ENCODE results near the gene CTDP1. TPM values are rescaled to one million over a fixed set of nuclear protein-coding genes. Genes with fewer than 3 reads are reported as not detected.

CTDP1 gene
- total and polyA plus RNA-seq, 9 of the 15 experiments (the other 6 are each of a cell fraction or from before 2014, with no cell fraction given) = 0.07 to 19.2 (median 4.0) TPM

GRCh38 chr18:79631761-79632446, 47.7 kb upstream of the CTDP1 start:
- Histone ChIP-seq H3K4me2 (ENCODE audit: insufficient read depth, low read length) (no peak overlapping the region), H3K79me2 (ENCODE audit: control insufficient read depth, insufficient read depth, low read length) (no peaks in the 10 kb centered on the region), H3K4me3 (no peak overlapping the region), H3K4me1 (replicated peaks in 1 of 2; ENCODE audit: control insufficient read depth in 2 of 2, insufficient read depth in 2 of 2, low read length in 2 of 2) (peaks cover 0 to 13% of the 10 kb centered on the region in 2 experiments; a peak in 2 of 5 replicates), H3K36me3 (ENCODE audit: control insufficient read depth, insufficient read depth, low read length) (no peaks in the 10 kb centered on the region), H3K27ac (ENCODE audit: extremely low read depth, low read depth, low read length) (no peak overlapping the region), H2AFZ (ENCODE audit: low read depth, low read length) (no peak overlapping the region), H3K9me3 (replicated peaks; ENCODE audit: control insufficient read depth, insufficient read depth, low read depth, low read length) (no peaks in the 10 kb centered on the region; the same call in 1 of the 2 replicates), H3K27me3 (ENCODE audit: control insufficient read depth in 2 of 2, insufficient read depth in 2 of 2, low read length in 2 of 2) (peaks cover 16 to 43% of the 10 kb centered on the region in 2 experiments; a peak in 4 of 5 replicates), H4K20me1 (replicated peaks; ENCODE audit: control insufficient read depth, insufficient read depth, low read length) (no peaks in the 10 kb centered on the region), H3K9me1 (ENCODE audit: control insufficient read depth, insufficient read depth, low read length) (no peaks in the 10 kb centered on the region), H3K9ac (ENCODE audit: insufficient read depth in 1 of 2, low read depth in 2 of 2, low read length in 2 of 2) (no peak overlapping the region)
- in situ Hi-C loops (cut with MboI) (no loop called here), intact Hi-C loops (cut with micrococcal nuclease) (no loop called here)
- POLR2A ChIA-PET = interaction anchor here (1.0 kb wide), 1 partner anchor 9 kb away, joined by 3 read pairs; no protein-coding TSS in a partner anchor
- CTCF ChIA-PET (ENCODE audit: low intra/inter-chr PET ratio) = no interaction called here
- ATAC-seq = no peak
- no peak for FAIRE-seq
- no peak for DNase-seq (ENCODE audit: extremely low read depth in 1 of 4, low spot score in 3 of 4)
- 15% methylated on average over 9 of the region's 12 CpGs for WGBS (ENCODE audit: insufficient coverage, low coverage, missing lambda C conversion rate)
- BruUV-seq (replicated peaks) = no TSS peak
- TF ChIP-seq SETDB1 (IDR thresholded peaks at IDR 0.05; ENCODE audit: low read length) = no peak
- no peak for TF ChIP-seq SMARCE1 (IDR thresholded peaks at IDR 0.05)
- no peak for TF ChIP-seq NCOR1 (IDR thresholded peaks at IDR 0.05)
- TF ChIP-seq ZBTB11 (CRISPR knock-in tag; IDR thresholded peaks at IDR 0.05) = no peak
- TF ChIP-seq, protein P1, sequence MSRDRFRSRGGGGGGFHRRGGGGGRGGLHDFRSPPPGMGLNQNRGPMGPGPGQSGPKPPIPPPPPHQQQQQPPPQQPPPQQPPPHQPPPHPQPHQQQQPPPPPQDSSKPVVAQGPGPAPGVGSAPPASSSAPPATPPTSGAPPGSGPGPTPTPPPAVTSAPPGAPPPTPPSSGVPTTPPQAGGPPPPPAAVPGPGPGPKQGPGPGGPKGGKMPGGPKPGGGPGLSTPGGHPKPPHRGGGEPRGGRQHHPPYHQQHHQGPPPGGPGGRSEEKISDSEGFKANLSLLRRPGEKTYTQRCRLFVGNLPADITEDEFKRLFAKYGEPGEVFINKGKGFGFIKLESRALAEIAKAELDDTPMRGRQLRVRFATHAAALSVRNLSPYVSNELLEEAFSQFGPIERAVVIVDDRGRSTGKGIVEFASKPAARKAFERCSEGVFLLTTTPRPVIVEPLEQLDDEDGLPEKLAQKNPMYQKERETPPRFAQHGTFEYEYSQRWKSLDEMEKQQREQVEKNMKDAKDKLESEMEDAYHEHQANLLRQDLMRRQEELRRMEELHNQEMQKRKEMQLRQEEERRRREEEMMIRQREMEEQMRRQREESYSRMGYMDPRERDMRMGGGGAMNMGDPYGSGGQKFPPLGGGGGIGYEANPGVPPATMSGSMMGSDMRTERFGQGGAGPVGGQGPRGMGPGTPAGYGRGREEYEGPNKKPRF (IDR thresholded peaks at IDR 0.05; ENCODE audit: low read depth, low read length) = no peak
